NB4 (cell line): ENCODE results near the gene HELB.

Experiments used
- MYC ChIP-seq: IDR thresholded peaks from 2 replicates; pipeline ENCODE4 v1.6.1; 2011; ENCODE audit warnings: low read depth, low read length
- POLR2A ChIP-seq: IDR thresholded peaks from 2 replicates; pipeline ENCODE4 v1.6.1; 2011; ENCODE audit warnings: mild to moderate bottlenecking; ENCODE audit not compliant: insufficient read length; ENCODE audit errors: extremely low read depth
- TF ChIP-seq, protein P1 (sequence below): IDR thresholded peaks from one replicate; pipeline ENCODE4 v1.5.1; 2012; ENCODE audit warnings: low read depth, low read length
- TF ChIP-seq, protein P2 (sequence below): IDR thresholded peaks from 2 replicates; pipeline ENCODE4 v1.6.1; 2011; ENCODE audit warnings: low read depth, low read length

DNA sequence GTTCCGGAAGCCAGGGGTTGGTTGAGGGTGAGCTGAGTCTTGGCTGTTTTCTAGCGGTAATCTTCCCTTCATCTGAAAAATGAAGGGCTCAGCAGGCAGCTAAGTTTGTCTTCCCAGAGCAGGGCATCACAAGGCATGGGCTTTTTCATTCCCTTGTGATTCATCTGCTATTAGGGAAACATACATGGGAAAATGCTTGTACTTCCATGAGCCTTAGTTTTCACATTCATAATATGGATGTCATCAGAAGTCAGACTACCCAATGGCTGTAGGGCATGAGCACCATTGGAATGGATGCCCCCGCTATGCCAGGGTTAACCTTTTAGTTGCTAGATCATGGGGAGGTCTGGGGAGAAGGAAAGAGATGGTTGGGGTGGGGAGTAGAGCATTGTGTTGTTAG lies 18.7 kb downstream of the HELB start:
- TF ChIP-seq, protein P1, sequence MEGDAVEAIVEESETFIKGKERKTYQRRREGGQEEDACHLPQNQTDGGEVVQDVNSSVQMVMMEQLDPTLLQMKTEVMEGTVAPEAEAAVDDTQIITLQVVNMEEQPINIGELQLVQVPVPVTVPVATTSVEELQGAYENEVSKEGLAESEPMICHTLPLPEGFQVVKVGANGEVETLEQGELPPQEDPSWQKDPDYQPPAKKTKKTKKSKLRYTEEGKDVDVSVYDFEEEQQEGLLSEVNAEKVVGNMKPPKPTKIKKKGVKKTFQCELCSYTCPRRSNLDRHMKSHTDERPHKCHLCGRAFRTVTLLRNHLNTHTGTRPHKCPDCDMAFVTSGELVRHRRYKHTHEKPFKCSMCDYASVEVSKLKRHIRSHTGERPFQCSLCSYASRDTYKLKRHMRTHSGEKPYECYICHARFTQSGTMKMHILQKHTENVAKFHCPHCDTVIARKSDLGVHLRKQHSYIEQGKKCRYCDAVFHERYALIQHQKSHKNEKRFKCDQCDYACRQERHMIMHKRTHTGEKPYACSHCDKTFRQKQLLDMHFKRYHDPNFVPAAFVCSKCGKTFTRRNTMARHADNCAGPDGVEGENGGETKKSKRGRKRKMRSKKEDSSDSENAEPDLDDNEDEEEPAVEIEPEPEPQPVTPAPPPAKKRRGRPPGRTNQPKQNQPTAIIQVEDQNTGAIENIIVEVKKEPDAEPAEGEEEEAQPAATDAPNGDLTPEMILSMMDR: no peak
- TF ChIP-seq POLR2A: no peak
- no peak for TF ChIP-seq MYC
- TF ChIP-seq, protein P2, sequence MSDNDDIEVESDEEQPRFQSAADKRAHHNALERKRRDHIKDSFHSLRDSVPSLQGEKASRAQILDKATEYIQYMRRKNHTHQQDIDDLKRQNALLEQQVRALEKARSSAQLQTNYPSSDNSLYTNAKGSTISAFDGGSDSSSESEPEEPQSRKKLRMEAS: no peak
